Bladder microvascular endothelial cell (primary cell): Measurements from ENCODE around the gene DAB1. TPM values are rescaled to one million over a fixed set of nuclear protein-coding genes. Genes with fewer than 3 reads are reported as not detected.

ENCODE experiments used
- total RNA-seq: library from RNA; depleted of rRNA; stranded (reverse); fragments of >200 nt; gene quantifications from 2 replicates; pipeline ENCODE4 v1.2.3, GENCODE V29; 2014

The DAB1 gene
- total RNA-seq, result not detected in 2 replicates

DNA sequence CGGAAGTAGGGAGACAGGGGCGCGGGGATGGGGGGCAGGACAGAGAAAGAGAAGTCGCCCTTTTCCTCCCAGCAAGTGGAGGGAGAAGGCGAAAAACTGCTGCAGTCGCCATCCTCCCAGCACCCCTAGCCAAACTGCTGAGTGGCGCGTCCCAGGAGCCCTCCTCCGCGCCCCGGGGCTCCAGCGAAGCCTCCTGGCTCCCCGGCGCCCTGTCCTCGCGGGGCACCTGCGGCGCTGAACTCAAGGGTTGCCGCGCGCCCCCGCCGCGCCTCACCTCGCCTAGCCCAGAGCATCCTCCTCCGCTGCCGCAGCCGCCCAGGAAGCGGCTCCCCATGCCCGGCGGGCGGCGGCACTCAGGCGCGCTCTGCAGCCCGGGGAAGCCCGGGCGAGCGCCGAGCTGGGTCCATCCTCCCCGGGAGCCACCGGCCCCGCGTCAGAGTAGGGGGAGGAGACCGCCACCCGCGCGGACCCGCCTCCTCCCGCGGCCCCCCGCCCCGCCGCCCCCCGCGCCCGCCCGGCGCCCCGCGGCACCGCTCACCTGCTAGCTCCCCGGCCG, at the start of gene DAB1:
TSS of gene DAB1 (minus strand) at position 405 of the 556 bp plus-strand sequence. CDS start 133,030 bp downstream, outside the sequence.

DNA sequence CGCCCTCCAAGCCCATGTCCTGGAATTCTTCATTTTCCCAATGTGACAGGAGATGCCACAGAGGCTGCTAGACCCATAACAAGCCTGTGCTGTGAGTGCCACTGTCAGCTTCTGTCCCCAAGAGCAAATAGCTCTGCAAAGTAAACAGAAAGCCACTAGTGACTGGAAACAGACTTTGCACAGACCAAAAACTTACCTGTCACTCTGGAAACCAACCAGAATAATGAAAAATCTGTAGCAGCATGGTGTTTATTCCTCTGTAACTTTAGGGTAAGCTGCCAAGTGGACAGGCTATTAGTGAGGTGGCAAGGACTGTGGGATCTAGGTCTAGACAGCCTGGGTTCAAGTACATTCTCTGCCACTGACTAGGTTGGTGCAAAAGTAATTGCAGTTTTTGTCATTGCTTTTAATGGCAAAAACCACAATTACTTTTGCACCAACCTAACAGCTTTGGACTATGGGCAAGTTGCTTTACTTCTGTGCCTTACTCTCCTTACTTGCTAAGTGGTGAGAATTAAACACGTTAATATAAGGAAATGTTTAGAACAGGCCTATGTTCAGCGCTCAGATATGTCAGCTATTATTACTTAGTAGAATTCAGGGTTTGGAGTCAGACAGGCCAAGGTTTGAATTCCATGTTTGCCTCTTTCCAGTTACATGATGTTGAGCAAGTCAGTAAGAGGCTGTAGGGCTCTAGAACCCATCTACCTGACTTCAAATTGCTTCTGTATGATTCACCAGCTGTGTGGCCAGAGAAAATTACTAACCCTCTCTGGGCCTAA, 457.8 kb downstream of the DAB1 start, which contains the start of gene C8B:
TSS of gene C8B (minus strand) at position 100 of the 782 bp plus-strand sequence. CDS start at position 33, 67 bp downstream.

